SW 1271 (cell line): Measurements from ENCODE around the gene OR13C2.
"Not testable (repeated sequence)": the region's sequence is repeated elsewhere in the genome, so short reads cannot be mapped to it uniquely, and the experiment has no call there.

ENCODE experiments used
- DNase-seq, 2 experiments: peaks; one replicate each; lab custom pipeline; 2025; lab: John Stamatoyannopoulos, UW

Gene OR13C2, protein sequence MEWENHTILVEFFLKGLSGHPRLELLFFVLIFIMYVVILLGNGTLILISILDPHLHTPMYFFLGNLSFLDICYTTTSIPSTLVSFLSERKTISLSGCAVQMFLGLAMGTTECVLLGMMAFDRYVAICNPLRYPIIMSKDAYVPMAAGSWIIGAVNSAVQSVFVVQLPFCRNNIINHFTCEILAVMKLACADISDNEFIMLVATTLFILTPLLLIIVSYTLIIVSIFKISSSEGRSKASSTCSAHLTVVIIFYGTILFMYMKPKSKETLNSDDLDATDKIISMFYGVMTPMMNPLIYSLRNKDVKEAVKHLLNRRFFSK

DNA sequence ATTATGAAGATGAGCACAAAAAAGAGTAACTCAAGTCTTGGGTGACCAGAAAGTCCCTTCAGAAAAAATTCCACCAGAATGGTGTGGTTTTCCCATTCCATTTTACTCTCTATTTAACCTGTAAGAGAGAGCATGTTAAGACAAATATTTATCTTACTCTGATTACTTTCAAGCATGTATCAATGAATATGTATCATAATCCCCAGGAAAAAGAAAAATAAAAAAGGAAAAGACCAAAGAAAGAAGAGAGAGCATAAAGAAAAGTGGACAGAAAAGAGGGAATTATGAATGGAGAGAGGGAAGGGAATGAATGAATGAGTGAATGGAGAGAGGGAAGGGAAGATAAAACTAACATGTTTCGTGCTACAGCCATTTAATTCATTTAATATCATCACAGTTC lies at the start of gene OR13C2:
Gene OR13C2, minus strand, starts transcription at position 101 of the 400 bp plus-strand sequence. Its CDS starts 0 bp downstream, at position 101.
- not testable (repeated sequence) for DNase-seq

DNA sequence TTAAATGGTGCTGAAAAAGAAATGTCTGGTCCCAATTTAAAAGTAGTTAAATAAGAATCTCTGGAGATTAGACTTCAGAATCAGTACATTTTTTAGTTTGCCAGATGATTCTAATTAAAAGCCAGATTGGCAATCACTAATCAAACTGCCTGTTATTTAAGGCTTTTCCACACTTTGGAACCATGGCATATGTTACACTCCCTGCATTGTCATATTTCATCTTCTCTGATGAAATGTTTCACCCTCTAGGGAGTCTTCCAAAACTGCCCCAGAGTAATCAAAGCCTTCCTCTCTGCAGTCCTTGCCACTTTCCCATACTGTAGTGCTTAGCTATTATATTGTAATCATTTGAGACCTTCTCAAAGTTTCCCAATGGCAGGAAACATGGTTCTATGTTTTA lies 30.0 kb upstream of the OR13C2 start:
- DNase-seq, result no peak

DNA sequence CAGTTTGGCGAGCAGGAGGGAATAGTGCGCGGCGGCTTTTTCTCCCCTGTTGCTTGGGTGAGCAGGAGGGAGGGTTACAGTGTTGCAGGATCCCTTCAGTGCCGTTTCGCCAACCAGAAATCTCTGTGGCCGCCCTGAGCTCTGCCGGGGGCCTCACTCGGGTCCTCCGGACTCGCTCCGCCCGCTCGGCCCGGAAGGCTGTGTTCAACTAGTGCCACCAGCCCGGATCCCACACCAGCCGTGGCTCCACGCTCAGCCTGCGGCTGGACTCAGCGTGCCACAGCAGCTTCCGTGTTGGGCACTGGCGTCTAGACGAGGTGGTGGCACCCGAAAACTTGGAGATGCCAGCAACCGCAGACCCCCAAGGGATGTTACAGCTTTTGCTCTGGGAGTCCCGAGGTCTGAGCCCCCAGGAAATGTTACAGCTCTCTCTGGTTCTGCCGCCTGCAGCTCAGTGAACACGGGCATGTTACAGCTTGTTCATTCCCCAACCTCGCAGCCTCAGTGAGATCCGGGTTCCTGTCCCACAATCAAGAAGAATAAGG lies 28.6 kb upstream of the OR13C2 start:
- DNase-seq, result no peak

DNA sequence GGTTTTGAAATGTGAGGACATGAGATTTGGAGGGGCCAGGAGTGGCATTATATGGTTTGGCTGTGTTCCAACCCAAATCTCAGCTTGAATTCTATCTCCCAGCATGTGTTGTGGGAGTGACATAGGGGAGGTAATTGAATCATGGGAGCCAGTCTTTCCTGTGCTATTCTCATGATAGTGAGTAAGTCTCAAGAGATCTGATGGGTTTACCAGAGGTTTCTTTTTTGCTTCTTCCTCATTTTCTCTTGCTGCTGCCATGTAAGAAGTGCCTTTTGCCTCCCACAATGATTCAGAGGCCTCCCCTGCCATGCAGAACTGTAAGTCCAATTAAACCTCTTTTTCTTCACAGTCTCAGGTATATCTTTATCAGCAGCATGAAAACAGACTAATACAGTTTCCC lies 20.5 kb upstream of the OR13C2 start:
- DNase-seq, result not testable (repeated sequence)

DNA sequence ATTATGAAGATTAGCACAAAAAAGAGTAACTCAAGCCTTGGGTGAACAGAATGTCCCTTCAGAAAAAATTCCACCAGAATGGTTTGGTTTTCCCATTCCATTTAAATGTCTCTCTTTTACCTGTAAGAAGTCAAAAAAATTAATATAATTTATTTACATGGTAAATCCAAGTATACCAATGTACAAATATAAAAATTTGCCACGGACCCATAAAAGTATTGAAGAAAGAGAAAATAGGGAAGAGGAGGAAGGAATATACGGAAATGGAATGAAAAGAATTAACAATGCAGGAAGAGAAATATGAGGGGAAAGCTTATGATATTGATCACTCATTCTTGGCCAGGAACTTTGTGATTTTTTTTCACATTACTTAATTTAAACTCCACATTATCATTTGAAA lies 12.7 kb upstream of the OR13C2 start, which contains the start of gene OR13C9:
Gene OR13C9, minus strand, starts transcription at position 101 of the 400 bp plus-strand sequence. Its CDS starts 0 bp downstream, at position 101.
- no peak for DNase-seq

DNA sequence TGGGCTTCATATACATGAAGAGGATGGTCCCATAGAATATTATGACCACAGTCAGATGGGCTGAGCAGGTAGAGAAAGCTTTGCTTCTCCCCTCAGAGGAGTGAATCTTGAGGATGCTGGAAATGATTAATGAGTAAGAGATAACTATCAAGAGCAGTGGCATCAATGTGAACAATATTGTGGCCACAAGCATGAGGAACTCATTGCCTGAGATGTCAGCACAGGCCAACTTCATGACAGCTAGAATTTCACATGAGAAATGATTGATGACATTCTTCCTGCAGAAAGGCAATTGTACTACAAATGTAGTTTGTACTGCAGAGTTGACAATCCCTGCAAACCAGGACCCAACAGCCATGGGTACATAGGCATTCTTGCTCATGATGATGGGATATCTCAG lies 12.0 kb upstream of the OR13C2 start:
- no peak for DNase-seq

DNA sequence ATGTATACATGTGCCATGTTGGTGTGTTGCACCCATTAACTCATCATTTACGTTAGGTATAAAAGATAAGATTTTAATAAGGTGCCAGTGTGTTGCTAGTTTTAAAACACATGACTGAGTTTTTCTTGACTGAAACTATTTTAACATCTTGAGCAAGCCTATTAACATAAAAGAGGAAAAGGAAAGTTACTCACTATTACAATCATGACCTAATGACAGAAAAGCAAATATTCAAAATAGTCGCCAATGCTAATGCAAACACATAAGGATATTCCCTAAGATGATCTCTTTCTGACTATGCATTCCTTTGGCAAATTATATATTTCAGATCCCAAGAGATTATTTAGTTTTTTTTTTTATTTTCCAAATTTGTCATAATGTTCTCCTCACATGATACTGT lies 5.8 kb upstream of the OR13C2 start:
- no peak for DNase-seq

DNA sequence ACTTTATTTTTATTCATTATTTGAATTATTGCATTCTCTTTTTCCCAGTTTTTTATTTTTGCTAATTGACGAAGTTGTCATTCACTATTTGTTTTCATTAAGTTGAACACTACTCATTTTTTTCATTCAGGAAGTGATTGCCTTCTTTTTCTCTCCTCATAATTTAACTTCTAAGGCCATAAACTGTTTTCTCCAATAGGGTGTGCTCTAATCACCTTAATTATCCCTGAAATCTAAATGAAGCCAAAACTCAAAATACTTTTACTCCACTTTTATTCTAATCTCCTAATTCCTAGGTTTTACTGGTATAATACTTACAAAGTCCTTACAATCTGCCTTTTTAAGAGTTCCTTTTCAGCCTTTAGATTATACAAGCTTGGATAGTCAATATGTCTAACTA lies 2.9 kb upstream of the OR13C2 start:
- DNase-seq, result peak in 1 of 2 experiments; percentile 22

DNA sequence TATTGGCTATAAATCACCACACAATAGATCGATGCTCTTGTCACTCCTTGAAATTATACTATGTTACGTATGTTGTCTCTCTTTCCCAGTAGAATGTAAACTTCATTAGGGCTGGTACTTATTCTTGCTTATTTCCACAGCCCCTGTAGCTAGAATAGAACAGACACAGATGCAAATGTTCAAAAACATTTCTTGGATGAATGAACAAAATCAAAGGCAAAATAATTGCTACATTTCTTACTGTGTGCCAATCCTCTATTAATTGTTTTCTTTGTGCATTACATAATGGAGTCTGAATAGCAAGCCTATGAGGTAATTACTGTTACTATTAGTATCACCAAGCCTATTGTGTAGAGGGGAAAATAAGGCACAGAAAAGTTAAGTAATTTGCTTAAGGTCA lies 725 bp upstream of the OR13C2 start:
- no peak for DNase-seq

DNA sequence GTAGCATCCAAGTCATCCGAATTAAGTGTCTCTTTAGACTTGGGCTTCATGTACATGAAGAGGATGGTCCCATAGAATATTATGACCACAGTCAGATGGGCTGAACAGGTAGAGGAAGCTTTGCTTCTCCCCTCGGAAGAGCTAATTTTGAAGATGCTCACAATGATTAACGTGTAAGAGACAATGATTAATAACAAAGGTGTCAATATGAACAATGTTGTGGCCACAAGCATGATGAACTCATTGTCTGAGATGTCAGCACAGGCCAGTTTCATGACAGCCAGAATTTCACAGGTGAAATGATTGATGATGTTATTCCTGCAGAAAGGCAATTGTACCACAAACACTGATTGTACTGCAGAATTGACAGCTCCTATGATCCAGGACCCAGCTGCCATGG lies 626 bp downstream of the OR13C2 start:
- no peak for DNase-seq

DNA sequence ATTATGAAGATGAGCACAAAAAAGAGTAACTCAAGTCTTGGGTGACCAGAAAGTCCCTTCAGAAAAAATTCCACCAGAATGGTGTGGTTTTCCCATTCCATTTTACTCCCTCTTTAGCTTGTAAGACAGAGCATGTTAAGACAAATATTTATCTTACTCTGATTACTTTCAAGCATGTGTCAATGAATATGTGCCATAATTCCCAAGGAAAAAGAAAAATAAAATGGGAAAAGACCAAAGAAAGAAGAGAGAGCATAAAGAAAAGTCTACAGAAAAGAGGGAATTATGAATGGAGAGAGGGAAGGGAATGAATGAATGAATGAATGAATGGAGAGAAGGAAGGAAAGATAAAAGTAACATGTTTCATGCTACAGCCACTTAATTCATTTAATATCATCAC lies 6.1 kb downstream of the OR13C2 start, which contains the start of gene OR13C5:
Gene OR13C5, minus strand, starts transcription at position 101 of the 400 bp plus-strand sequence. Its CDS starts 0 bp downstream, at position 101.
- DNase-seq, result not testable (repeated sequence)

DNA sequence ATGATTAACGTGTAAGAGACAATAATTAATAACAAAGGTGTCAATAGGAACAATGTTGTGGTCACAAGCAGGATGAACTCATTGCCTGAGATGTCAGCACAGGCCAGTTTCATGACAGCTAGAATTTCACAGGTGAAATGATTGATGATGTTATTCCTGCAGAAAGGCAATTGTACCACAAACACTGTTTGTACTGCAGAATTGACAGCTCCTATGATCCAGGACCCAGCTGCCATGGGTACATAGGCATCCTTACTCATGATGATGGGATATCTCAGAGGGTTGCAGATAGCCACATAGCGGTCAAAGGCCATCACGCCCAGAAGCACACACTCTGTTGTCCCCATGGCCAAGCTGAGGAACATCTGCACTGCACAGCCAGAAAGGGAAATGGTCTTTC lies 6.7 kb downstream of the OR13C2 start:
- not testable (repeated sequence) for DNase-seq

DNA sequence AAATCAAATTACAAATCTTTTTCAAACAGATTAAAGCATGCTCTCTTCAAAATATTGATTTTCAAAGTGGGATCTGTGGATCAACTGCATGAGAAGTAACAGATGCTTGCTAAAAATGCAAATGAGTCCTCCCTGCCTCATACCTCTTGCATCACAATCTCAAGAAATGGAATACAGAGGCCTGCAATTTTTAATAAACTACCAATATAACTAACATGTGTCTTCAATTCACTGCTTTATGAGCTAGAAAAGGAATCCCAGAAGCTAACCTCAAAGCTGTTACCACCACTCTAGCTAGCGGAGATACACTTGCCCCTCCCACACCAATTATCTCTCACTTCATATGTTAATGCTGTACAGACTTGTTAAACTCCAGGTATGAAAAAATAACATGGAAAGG lies 15.8 kb downstream of the OR13C2 start:
- DNase-seq, result no peak

DNA sequence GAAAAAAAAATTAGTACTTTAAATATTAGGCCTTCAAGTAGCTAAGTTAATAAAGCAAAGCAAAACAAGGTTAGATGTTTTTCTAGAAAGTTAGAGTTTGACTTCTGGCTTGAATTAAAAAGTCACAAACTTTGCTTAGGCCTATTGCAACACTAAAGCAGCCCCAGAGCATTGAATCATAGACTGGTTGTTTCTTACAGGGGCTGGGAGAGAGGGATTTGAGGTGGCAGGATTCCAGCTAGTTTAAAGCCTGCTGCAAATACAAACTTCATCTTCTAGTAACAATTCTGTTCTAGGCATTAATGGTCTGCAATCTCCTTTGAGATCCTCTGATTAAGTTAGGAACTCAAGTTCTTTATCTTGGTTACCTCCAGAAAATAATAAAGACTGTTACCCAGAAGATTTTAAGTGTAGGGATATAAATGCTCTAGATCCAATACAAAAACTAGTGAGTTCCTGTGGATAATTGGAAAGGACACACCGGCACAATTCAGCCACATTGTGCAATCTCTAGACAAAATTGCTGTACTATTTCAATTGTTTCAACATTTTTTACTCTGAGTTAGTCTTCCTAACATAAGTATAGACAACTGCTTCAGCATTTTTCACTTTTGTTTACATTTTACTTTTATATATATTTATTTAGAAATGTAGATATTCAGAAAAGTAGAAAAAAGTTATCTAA lies 18.8 kb downstream of the OR13C2 start:
- DNase-seq, result no peak

DNA sequence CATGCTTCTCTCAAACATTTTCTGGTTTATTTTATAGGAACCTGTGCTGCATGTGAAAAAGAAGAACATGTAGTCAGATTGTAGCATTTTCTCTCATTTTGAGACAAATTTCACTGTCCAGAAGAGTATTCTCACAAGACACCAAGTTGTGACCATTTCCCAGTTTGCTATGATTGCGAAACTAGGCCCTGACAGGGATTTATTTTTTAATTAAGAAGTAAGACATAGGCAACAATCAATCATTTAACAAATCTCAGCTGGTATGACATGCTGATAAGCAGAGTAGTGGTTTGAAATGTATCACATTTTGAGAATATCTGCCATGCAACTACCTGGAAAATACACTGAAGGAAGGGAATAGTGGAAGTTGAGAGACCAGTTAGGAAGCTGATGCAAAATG lies 24.9 kb downstream of the OR13C2 start:
- no peak for DNase-seq

DNA sequence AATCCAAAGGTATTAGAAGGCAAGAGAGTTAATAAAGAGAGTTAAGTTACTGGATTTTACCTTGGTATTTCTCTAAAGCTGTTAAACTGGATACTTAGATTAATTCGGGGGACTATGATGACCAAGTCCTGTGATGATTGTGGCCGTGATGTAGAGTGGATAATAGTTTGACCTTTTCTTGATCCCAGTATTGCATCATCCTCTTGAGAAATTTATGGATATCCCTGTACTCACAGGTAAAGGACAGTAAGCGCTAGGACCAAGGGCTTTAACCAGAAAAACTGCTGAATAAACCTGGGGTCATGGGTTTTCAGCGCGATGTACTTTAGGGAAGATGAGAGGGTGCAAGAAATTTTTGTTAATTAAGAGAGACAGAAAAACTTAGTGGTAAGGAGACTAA lies 28.2 kb downstream of the OR13C2 start:
- DNase-seq, result no peak

DNA sequence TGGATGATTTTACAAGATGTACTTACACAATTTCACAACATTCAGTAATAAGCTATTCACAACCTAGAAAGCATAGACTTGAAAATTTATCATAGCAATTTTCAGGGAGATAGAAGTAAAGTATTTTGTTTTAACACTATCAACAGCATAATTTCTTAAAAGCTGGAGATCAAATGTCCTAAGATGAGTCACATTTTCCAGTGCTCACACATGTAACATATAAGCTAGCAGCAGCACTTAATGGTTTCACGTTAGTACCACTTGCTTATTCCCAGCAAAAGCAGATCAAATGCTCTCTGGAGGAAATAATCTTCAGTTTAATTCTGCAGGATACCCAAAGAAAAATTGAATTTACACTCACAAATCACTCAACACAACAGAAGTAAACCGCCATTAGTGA lies 30.0 kb downstream of the OR13C2 start:
- DNase-seq, result no peak

DNA sequence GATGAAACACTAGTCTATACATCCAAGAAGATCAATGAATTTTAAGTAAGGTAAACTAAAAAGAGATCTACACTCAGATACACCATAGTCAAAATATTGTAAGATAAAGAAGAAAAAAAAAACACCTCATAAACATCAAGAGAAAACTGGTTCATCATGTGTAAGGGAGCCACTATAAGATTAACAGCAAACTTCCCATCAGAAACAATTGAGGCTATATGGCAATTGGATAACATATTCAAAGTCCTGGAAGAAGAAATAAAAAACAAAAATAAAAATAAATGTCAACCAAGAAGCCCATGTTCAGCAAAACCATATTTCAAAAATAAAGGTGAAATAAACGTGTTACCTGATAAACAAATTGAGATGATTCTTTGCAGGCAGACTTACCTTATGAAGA lies 32.8 kb downstream of the OR13C2 start:
- DNase-seq, result no peak

DNA sequence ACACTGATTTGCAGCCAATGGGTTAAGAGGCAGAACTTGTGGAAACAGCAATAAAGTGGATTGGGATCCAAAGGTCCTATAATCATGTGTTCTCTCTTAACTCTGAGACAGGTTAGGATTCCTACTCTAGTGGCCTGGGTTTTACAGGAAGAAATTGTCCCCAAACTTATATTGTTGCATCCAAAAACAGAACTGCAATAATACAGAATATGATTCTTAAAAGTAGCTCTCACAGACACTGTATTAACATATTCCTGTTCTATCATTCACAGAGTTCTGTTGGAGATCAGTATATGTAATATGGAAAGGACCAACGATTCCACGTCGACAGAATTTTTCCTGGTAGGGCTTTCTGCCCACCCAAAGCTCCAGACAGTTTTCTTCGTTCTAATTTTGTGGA lies 36.6 kb downstream of the OR13C2 start, which contains the start of gene OR13C8:
Gene OR13C8, plus strand, starts transcription at position 301 of the 400 bp plus-strand sequence. Its CDS starts 0 bp downstream, at position 301.
- no peak for DNase-seq

DNA sequence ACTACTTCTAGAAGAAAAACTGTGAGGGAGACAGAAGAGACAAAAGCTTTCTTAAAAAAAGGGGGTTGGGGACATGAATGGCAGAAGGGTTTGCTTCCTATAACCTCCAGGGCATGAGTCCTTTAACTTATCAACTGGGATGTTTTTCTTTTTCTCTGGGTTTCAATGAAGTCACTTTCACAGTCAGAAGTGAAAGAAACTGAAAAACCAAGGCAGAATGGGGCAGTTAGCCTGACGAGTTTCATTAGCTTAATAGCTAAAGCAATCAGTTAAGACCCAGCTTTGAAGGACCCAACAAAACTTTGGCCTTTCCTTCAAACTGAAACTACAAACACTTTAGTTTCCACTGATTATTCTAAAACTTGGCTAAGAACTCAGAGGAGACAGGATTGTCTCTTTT lies 41.1 kb downstream of the OR13C2 start:
- DNase-seq, result no peak

DNA sequence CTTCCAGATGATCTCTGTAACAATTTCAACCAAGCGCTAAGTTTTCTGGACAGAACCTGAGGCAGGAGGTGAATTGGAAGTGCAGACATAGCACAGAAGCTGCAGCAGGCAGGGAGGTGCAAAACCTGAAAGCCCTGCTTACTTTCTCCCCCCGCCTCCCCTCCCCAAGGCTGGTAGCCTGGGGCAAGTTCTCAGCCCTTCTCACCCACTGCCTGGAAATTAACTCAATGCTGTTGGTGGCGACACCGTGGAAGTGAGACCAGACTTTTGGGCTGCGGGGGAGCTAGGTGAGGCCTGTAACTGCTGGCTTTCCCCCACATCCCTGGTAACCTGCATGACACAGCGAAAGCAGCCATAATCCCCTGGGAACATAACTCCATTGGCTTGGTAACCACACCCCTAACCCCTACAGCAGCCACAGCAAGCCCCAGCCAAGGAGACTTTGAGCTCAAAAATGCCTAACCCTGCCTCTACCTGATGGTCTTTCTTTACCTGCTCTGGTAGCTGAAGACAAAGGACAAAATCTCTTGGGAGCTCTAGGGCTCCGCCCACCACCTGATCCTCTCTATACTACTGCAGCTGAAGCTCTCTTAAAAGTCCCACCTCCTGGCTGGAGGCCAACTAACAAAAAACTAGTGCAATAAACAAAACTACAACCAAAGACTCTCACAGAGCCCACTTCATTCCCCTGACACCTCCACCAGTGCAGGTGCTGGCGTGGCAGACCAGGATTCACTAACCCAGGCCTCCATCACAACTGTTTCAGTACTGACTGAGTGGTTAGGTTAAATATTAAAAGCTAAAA lies 48.4 kb downstream of the OR13C2 start:
- no peak for DNase-seq

DNA sequence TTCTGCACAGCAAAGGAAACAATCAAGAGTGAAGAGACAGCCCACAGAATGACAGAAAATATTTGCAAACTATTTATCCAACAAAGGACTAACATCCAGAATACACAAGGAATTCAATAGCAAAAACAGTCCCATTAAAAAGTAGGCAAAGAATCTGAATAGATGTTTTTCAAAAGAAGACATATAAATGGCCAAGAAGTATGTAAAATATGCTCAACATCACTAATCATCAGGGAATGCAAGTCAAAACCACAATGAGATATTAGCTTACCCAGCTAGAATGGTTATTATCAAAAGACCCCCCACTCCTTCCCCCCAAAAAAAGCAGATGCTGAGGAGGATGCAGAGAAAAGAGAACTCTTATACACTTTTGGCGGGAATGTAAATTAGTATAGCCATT lies 49.9 kb downstream of the OR13C2 start:
- DNase-seq, result no peak
